Measurements from ENCODE around the gene TSR1.

- TF ChIP-seq CTCF (IDR thresholded peaks at IDR 0.05) (no peak), POLR2A (IDR thresholded peaks at IDR 0.05) (no peak)
Observed at GRCh38 chr17:2283302-2283701, 53.0 kb downstream of the TSR1 start.

All from lower leg skin (tissue), 3 donors.